Kidney epithelial cell (primary cell): ENCODE data around the gene ZMIZ1. TPM values are rescaled to one million over a fixed set of nuclear protein-coding genes. Genes with fewer than 3 reads are reported as not detected.

ENCODE experiments used
- DNase-seq: peaks from one replicate; pipeline ENCODE4 v3.0.0-alpha.2; 2010; ENCODE audit warnings: low read depth
- H3K27me3 ChIP-seq: 2 replicates; pipeline ENCODE4 v1.6.0; 2011; ENCODE audit warnings: low read length; ENCODE audit not compliant: control insufficient read depth, insufficient read depth
- H3K36me3 ChIP-seq: 2 replicates; pipeline ENCODE4 v1.5.1; 2011; ENCODE audit warnings: low read length; ENCODE audit not compliant: control insufficient read depth, insufficient read depth
- H3K4me3 ChIP-seq: 2 replicates; pipeline ENCODE4 v1.5.1; 2011; ENCODE audit warnings: low read depth, mild to moderate bottlenecking, control low read depth, low read length
- CTCF ChIP-seq: IDR thresholded peaks from 2 replicates; pipeline ENCODE4 v1.5.1; 2011; ENCODE audit warnings: mild to moderate bottlenecking, moderate library complexity, low read length, control low read depth, inconsistent platforms; ENCODE audit not compliant: insufficient read depth, poor library complexity, severe bottlenecking
- total RNA-seq: library from RNA; depleted of rRNA; stranded (reverse); fragments of >200 nt; gene quantifications from 2 replicates; pipeline ENCODE4 v1.2.3, GENCODE V29; 2015

Gene ZMIZ1
- total RNA-seq, 1 donor from 2014 or later, result 57.5 TPM

- TF ChIP-seq CTCF, result no peak
- no peak for DNase-seq
- Histone ChIP-seq H3K4me3 (no peak overlapping the region), H3K36me3 (peaks cover 8% of the 10 kb centered on the region), H3K27me3 (no peaks in the 10 kb centered on the region)
Observed at GRCh38 chr10:79124066-79124465, 55.3 kb downstream of the ZMIZ1 start.

- no peaks in the 10 kb centered on the region for H3K27me3 ChIP-seq
- no peak for DNase-seq
- H3K4me3 ChIP-seq, result no peak overlapping the region
- TF ChIP-seq CTCF, result no peak
- peaks cover 6% of the 10 kb centered on the region for H3K36me3 ChIP-seq
Observed at GRCh38 chr10:79125092-79125491, 56.3 kb downstream of the ZMIZ1 start.

GRCh38 chr10:79126351-79127080 is 57.8 kb downstream of the ZMIZ1 start:
- H3K4me3 ChIP-seq, result no peak overlapping the region
- peaks cover 3% of the 10 kb centered on the region for H3K36me3 ChIP-seq
- TF ChIP-seq CTCF, result no peak
- no peaks in the 10 kb centered on the region for H3K27me3 ChIP-seq
- DNase-seq, result no peak

- DNase-seq, result no peak
- no peaks in the 10 kb centered on the region for H3K27me3 ChIP-seq
- no peak overlapping the region for H3K4me3 ChIP-seq
- peaks cover 3% of the 10 kb centered on the region for H3K36me3 ChIP-seq
- TF ChIP-seq CTCF, result no peak
Observed at GRCh38 chr10:79127151-79127961, 58.6 kb downstream of the ZMIZ1 start.

- Histone ChIP-seq H3K36me3 (peaks cover 3% of the 10 kb centered on the region), H3K27me3 (no peaks in the 10 kb centered on the region), H3K4me3 (no peak overlapping the region)
- no peak for DNase-seq
- no peak for TF ChIP-seq CTCF
Observed at GRCh38 chr10:79128241-79128922, 59.6 kb downstream of the ZMIZ1 start.
